ENCODE measurements around the gene TPX2.

TPX2 gene, protein sequence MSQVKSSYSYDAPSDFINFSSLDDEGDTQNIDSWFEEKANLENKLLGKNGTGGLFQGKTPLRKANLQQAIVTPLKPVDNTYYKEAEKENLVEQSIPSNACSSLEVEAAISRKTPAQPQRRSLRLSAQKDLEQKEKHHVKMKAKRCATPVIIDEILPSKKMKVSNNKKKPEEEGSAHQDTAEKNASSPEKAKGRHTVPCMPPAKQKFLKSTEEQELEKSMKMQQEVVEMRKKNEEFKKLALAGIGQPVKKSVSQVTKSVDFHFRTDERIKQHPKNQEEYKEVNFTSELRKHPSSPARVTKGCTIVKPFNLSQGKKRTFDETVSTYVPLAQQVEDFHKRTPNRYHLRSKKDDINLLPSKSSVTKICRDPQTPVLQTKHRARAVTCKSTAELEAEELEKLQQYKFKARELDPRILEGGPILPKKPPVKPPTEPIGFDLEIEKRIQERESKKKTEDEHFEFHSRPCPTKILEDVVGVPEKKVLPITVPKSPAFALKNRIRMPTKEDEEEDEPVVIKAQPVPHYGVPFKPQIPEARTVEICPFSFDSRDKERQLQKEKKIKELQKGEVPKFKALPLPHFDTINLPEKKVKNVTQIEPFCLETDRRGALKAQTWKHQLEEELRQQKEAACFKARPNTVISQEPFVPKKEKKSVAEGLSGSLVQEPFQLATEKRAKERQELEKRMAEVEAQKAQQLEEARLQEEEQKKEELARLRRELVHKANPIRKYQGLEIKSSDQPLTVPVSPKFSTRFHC

DNA sequence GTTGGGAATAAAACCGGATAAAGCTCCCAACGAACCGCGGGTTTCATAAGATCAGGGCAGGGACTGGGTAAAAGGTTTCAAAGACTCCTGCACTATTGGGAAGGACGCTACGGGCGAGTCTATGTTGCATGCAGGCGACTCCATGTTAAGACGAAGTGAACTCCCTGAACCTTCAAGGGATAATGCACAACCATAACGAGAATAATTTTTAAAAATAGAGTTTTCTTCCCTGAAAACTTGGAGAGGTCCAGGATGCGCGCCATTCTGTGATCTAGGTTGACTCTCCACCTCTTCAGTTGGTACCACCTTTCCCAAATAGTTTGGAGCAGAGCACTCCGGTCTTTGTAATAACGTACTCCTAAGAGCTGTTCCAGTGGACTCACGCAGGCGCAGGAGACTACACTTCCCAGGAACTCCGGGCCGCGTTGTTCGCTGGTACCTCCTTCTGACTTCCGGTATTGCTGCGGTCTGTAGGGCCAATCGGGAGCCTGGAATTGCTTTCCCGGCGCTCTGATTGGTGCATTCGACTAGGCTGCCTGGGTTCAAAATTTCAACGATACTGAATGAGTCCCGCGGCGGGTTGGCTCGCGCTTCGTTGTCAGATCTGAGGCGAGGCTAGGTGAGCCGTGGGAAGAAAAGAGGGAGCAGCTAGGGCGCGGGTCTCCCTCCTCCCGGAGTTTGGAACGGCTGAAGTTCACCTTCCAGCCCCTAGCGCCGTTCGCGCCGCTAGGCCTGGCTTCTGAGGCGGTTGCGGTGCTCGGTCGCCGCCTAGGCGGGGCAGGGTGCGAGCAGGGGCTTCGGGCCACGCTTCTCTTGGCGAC, at the start of gene TPX2:
Gene TPX2, plus strand, starts transcription at position 562 of the 821 bp plus-strand sequence. CDS start 18,187 bp downstream, outside the sequence.
- DNase-seq: peak; percentile 90

DNA sequence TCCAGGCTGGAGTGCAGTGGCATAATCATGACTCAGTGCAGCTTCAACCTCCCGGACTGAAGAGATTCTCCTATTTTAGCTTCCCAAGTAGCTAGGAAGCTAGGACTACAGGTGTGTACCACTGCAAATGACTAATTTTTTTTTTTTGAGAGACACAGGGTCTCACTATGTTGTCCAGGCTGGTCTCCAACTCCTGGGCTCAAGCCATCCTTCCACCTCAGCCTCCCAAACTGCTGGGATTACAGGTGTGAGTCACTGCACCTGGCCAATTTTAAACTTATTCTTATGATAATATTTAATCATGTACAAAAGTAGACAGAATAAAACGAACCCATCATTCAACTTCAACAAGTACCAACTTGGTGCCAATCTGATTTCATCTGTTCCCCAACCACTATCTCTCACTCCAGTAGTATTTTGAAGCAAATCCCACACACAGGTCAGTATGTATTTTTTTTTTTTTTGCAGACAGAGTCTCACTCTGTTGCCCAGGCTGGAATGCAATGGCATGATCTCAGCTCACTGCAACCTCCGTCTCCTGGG, 48.9 kb upstream of the TPX2 start:
- DNase-seq: no peak

DNA sequence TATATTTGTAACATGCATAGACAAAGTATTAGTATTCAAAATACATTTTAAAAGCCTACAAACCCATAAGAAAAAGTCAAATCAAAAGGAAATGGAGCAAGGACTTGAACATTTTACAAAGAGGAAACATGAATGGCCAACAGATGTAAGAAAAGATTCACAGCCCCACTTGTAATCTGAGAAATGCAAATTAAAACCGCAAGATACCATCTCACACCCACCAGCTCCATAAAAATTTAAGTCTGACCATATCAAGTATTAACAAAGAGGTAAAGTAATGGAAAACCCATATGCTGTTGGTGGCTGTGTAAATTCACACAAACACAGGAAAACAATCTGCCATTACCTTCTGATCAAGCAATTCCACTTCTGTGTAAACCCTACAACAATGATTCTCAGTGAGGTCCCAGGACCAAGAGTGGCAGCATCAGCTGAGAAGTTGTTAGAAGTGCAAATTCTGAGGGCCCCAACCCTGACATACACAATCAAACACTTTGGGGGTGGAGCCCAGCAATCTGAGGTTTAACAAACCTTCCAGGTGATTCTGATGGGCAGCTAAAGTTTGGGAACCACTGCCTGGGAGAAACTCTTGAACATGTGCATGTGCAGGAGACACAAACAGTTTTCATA, 47.3 kb upstream of the TPX2 start:
- DNase-seq: no peak

DNA sequence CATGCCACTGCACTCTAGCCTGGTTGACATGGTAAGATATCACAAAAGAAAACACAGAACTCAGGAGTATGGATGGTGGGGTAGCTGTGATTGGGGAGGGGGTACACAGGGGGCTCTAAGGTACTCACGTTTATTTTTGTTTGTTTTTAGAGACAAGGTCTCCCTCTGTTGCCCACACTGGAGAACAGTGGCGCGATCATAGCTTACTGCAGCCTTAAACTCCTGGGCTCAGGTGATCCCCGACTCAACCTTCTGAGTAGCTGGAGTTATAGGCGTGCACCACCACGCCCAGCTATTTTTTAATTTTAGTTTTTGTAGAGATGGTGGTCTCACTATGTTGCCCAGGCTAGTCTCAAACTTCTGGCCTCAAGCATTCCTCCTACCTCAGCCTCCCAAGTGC, 45.7 kb upstream of the TPX2 start:
- no peak for DNase-seq

DNA sequence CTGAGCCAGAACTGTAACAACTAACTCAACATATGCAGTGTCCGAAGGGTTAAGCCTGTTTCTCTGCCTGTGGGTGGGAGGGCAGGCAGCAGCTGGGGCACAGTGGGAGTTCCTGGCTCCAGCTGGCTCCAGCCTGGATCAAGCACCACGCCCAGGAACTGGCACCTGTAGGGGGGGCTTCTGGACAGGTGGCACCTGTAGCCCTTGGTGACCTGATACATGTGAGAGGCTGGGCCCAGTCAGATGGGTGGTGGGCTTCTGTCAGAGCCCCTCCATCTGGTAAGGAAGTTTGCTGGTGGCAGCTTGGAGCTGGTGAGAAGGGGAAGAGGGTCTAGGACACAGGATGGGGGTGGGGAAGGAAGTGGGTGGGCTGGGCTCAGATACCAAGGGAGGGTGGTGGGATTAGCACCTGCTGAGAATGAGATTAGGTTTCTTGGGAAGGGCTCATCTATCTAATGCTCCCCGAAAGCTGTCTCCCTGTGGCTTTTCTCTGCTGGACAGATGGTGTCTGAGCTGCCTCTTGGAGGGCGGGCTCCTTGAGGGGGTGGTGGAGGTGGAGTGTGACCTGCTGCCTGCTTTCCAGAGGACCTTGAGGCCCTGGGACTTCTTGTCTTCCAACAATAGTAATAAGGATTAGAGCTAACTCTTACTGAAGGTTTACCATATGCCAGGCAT, 45.0 kb upstream of the TPX2 start:
- no peak for DNase-seq

DNA sequence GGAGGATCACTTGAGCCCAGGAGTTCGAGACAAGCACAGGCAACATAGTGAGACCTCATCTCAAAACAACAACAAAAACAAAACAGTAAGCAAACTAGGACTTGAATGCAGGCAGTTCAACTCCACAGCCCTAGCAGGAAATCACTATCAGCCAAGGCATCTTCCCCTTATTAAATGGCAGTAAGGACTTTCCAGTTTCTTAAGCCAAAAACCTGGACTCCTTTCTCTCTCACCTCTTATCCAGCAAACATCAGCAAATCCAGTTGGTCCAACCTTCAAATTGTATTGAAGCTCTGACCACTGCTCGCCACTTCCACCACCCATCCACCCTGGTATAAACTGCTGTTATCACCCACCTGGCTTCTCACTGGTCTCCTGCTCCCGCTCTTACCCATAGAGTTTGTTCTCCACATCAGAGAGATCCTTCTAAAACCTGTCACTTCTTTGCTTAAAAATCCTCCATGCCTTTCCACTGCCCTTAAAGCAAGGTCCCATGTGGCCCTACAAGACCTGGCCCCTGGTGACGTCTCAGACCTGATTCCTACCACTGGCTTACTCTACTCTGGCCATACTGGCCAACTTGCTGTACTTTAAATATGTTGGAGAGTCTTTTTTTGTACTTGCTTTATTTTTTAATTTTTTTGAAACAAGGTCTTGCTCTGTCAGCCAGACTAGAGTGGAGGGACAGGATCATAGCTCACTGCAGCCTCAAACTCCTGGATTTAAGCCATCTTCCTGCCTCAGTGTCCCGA, 44.1 kb upstream of the TPX2 start:
- DNase-seq: no peak

DNA sequence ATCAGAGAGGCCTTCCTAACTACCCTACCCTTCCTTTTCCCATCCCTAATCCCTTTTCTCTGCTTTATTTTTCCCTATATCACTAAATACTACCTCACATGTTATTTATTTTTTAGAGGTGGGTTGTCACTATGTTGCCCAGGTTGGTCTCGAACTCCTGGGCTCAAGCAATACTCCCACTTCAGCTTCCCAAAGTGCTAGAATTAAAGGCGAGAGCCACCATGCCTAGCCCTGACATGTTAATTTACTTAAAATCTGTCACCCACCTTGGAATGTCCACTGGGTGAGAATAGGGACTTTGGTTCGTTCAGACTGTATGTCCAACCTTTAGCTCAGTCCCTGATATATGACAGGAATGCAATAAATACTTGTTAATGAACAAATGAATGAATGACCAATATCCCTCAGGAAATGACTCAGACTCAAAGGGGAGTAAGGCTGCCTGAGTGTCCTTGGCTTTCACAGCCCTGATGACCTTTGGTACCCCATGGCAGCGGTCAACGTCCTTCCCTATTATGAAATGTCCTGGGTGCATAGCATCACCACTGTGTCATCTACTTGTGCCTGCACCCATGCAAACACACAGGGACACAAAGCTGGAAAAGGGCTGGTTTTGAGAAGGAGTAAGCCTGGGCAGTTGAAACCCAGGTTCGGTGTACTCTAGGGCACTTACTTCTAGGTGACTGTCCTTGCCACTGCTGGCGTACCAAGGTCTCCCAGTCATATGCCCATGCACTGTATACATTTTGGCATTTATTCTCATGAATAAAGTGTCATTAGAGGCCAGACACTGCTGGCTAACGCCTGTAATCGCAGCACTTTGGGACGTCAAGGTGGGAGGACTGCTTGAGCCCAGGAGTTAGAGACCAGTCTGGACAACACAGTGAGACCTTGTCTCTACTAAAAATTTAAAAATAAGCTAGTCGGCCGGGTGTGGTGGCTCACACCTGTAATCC, 43.0 kb upstream of the TPX2 start:
- DNase-seq: no peak

DNA sequence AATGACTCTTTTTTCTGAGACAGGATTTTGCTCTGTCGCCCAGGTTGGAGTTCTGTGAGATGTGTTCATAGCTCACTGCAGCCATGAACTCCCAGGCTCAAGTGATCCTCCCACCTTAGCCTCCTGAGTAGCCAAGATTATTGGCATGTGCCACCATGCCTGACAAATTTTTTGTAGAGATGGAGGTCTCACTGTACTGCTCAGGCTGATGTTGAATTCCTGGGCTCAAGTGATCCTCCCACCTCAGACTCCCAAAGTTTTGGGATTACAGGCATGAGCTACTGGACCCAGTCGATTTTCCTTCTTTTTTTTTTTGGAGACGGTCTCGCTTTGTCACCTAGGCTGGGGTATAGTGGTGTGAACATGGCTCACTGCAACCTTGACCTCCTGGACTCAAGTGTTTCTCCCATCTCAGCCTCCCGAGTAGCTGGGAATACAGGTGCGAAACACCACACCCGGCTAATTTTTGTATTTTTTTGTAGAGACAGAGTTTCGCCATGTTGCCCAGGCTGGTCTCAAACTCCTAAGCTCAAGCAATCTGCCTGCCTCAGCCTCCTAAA, 40.8 kb upstream of the TPX2 start:
- no peak for DNase-seq

DNA sequence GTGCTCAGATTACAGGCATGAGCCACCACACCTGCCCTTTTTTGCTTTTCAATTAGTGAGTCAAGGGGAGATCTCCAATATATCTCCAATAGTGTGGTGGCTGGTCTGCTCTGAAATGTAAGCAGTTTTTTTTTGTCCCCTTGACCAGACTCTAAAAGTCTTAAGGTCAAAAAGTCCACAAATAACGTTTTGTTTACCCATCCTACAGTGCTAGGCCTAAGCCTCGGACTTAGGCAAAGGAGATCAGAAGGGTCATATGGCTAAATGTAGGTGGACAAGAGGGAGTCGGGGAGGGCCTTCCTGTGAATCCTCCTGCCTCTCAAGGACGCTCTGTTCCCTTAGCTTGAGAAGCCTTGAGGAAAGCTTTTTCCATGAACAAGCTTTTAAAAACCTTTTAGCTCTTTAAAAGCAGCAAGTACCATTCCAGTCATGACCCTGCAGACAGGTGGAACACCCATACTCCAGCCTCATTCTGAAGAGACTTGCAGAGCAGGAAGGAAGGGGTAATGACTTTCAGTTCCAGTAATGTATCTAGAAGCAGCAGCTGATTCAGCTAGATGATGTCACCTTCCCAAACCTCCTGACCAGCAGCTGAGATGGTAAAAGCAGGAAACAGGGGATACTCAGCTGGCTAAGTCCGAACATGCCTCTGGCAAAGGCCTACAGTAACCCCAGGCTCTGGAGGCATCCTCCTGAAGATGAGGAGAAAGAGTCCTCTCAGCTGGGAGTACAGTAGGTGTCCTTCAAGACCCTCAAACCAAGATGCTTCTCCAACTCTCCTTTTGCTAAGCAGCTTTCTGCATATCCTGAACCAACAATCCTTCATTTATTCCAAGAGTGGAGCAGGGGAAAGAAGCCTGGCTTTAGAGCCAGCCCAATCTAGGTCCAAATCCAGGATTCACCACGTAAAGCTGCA, 40.0 kb upstream of the TPX2 start:
- peak in 1 of 2 donors; percentile 18 for DNase-seq

DNA sequence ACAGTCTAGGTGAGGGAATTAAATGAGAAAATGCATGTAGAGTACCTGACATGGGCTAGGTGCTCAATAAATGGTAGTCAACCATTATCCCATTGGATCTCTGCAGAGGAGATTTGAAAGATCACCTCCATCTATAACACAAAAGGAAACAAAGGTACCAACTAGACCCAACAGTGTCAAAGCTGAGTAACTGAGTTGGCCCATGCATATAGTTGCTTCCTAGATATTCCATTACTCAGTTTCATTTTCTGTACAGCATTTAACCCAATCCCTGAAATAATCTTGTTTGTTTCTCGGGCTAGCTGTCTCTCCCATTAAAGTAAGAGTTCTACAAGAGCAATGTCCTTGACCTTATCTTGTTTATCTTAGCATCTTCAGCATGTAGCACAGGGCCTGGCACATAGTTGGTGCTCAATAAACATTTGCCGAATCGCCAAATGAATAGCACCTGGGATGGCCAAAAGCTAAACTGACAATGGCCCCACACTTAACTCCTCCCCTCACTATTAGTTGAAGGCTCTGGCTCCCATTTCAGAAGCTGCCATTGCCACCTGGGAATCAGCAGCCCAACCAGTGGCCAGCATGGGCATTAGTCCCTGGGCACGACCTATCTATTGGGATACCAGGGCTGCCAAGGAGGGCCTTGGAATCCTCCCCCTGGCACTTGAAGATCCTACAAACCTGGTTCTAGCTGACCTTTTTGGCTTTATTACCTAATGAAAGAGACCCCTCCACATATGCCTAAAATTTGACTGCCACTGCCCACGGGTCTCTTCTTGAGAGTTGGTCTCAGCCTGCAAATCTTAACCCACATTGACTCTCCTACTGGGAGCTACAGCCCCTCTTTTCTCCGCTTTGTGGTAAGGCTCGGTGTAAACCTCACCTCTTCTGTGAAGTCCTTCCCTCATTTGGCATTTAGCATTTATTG, 39.0 kb upstream of the TPX2 start:
- DNase-seq: no peak

DNA sequence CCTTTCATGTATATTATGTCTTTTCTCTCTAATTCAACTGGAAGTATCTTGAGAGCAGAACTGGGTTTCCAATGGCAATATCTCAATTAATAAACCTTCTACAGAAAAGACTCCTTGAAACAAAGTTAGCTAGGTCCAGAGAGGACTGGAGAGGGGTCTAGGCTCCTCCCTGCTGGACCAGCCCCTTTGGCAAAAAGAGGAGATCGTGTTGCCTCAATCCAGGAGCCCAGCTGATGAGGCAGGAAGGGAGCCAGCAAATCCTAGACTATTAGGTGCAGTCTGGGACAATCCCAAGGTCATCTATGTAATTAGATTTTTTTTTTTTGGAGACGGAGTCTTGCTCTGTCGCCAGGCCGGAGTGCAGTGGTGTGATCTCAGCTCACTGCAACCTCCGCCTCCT, 38.3 kb upstream of the TPX2 start:
- DNase-seq: no peak

DNA sequence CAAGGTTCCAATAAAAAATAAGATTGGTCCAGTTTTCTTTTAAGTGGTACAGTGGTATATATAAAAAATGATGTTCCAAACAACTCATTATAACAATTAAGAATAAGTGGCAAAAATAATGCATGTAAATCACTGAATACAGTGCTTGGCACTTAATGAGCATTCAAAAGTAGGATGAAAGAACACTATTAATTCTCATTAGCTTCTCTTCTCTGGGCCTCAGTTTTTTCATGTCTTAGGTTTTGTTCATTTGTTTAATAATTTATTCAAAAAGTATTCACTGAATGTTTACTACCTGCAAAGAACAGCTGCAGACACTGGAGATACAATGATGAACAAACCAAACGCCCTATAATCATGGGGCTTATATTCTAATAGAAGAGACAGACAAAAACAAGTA, 37.5 kb upstream of the TPX2 start:
- no peak for DNase-seq

DNA sequence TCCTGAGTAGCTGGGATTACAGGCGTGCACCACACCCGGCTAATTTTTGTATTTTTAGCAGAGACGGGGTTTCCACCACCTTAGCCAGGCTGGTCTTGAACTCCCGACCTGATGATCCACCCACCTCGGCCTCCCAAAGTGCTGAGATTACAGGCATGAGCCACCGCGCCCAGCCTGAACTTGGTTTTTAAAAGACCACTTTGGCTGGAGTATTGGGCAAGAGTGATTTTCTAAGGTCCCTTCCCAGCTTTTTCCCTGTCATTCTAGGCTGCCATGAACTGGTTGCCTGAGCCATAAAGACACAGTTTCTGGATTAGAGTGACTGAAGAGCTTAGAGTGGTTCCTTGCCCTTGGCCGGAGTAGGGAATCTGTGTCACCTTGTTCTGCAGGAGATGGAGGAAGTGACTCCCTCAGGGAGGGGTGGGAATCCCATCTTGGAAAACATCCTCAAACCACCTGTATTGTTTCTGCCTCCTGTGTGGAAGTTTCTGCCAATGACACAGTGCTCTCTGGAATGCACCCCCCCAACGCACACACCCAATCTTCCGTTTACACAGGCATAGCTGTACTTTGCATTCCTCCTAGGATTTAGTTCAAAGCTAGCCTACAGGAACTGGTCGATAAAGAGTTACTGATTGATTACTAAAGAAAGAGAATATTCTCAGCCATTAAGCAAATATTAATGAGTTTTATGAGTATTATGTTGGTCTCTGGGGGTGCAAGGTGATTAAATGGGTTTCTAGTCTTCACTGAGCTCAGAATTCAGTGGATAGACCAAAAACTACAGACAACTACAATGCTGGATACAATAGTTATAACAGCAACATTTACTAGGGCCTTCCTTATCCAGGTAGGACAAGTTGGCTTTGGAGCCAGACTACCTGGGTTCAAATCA, 34.6 kb upstream of the TPX2 start:
- DNase-seq: no peak

DNA sequence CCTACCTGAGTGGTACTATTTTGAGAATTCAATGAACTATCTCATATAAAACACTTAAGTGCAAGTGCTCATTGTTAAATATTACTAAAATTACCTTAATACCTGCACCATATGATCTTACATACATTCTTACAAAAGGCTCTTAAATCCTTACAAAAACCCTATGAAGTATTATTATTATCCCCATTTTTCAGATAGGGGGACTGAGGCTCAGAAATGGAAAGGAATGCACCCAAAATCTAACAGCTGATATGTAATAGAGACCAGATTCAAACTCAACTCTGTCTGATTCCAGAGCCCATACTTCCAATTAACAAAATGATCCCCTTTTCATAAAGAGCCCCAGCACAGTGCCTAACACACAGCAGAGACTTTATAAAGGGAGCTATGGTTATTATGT, 33.9 kb upstream of the TPX2 start:
- no peak for DNase-seq

DNA sequence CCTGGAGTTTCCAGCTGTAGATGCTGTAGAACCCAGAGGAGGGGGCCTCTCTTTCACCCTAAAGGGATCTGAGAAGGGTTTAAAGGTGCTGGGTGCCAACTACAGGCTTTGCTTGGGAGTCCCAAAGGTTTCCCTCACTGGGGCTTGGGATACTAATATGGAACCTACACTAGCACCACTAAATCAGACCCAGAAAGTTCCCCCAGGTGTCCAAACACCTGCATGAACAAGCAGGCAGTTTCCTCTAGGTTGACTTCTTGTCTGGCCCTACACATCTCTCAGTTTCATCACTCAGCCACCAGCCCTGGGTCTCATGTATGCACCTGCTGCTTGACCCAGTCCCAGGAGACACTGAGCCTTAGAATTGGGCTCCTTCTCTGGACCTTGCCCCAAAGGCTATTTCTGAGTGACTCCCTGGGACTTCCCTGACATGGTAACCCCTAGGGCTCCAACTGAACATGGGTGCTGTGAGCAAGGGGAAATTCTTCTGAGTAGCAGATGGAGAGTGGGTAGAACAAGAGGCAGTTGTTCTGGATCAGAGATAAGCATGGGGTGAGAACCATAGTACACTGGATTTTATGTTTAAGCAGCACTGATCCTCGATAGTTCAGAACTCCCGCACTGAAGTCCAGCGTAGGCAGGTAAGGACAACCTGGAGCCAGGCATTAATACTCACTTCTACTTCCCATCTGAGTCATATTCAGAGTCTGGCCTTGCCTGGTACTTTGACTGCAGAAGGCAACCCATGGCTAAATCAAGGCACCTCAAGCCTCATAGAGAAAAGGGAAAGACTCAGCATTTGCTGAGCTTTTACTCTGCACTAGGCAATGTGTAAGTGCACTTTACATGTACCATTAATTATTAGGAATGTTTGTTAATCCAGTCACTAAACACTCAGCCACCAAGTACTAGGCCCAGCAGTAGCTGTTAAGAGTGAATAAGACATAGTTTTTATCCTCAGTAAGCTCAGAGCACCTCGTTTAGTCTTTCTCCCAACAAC, 33.2 kb upstream of the TPX2 start:
- DNase-seq: no peak

All from CD4-positive, alpha-beta T cell treated with Interleukin-4 for 1 hour (primary cell).